H1 (cell line): ENCODE results near the gene NT5DC1. TPM values are rescaled to one million over a fixed set of nuclear protein-coding genes. Genes with fewer than 3 reads are reported as not detected.

ENCODE experiments used
- CTCF ChIA-PET: fragments of 300-600 bp; sonication (Branson Sonifier 250); formaldehyde crosslinking; loops from one replicate; lab custom pipeline; 2021; ENCODE audit not compliant: partially characterized antibody; lab: Charles Lee
- POLR2A ChIA-PET: fragments of 300-600 bp; sonication (Branson Sonifier 250); formaldehyde crosslinking; loops from one replicate; lab custom pipeline; 2021; ENCODE audit warnings: inconsistent platforms; ENCODE audit not compliant: partially characterized antibody; lab: Charles Lee
- DNase-seq, 2 experiments: peaks; one replicate each; pipeline versions ENCODE4 v3.0.0 to v3.0.0-alpha.2; 2010 to 2022; ENCODE audit warnings: low spot score in 2 of 2, low read depth in 1 of 2, mixed read lengths in 1 of 2
- FAIRE-seq: peaks from 2 replicates; lab custom pipeline; 2011; peaks lifted over from hg19 to GRCh38; lab: Jason Lieb, UNC
- H2AFZ ChIP-seq: 2 replicates; pipeline ENCODE4 v1.8.1; 2012; ENCODE audit warnings: low read length, inconsistent platforms
- H2AK5ac ChIP-seq: 2 replicates; pipeline ENCODE4 v1.6.1; 2013; ENCODE audit warnings: low read depth, low read length
- H2BK120ac ChIP-seq: replicated peaks from 2 replicates; pipeline ENCODE3; 2013; ENCODE audit warnings: low read depth, low read length, inconsistent platforms
- H2BK12ac ChIP-seq: 2 replicates; pipeline ENCODE4 v1.6.1; 2013; ENCODE audit warnings: low read depth, low read length
- H2BK15ac ChIP-seq: 2 replicates; pipeline ENCODE4 v1.6.1; 2013; ENCODE audit warnings: low read length
- H2BK20ac ChIP-seq: 2 replicates; pipeline ENCODE4 v1.6.1; 2013; ENCODE audit warnings: low read length
- H2BK5ac ChIP-seq: 2 replicates; pipeline ENCODE4 v1.6.1; 2013; ENCODE audit warnings: low read depth, low read length
- H3K14ac ChIP-seq: 2 replicates; pipeline ENCODE4 v1.6.1; 2013; ENCODE audit warnings: inconsistent platforms; ENCODE audit not compliant: insufficient read length
- H3K18ac ChIP-seq: 2 replicates; pipeline ENCODE4 v1.6.1; 2013; ENCODE audit warnings: low read length; ENCODE audit errors: extremely low read depth
- H3K23ac ChIP-seq: 2 replicates; pipeline ENCODE4 v1.6.1; 2013; ENCODE audit warnings: inconsistent platforms; ENCODE audit not compliant: insufficient read length
- H3K23me2 ChIP-seq: 2 replicates; pipeline ENCODE4 v1.6.1; 2013; ENCODE audit warnings: low read depth, low read length
- H3K27ac ChIP-seq: 2 replicates; pipeline ENCODE4 v1.6.1; 2011; ENCODE audit warnings: low read depth, low read length, inconsistent platforms
- H3K27me3 ChIP-seq, 4 experiments: replicated peaks in 1 of 4; 1 replicate in 1 of 4; 2 replicates in 3 of 4; pipeline versions ENCODE4 v1.6.1 to v1.8.1; 2011 to 2013; ENCODE audit warnings: low read length in 3 of 4, mild to moderate bottlenecking in 3 of 4, inconsistent platforms in 2 of 4, mixed read lengths in 2 of 4, moderate library complexity in 1 of 4; ENCODE audit not compliant: control insufficient read depth in 3 of 4, insufficient read depth in 3 of 4; ENCODE audit errors: extremely low read depth in 1 of 4
- H3K36me3 ChIP-seq, 4 experiments: 2 replicates each; pipeline versions ENCODE4 v1.6.1 to v1.8.1; 2011 to 2013; ENCODE audit warnings: mild to moderate bottlenecking in 4 of 4, low read length in 3 of 4, moderate library complexity in 2 of 4, control low read depth in 1 of 4, inconsistent platforms in 1 of 4; ENCODE audit not compliant: insufficient read depth in 4 of 4, control insufficient read depth in 2 of 4
- H3K4ac ChIP-seq: replicated peaks from 2 replicates; pipeline ENCODE3; 2013; ENCODE audit warnings: low read length, low read depth, mixed read lengths, inconsistent platforms; ENCODE audit not compliant: insufficient read length
- H3K4me1 ChIP-seq, 4 experiments: replicated peaks in 1 of 4; 1 replicate in 1 of 4; 2 replicates in 3 of 4; pipeline versions ENCODE4 v1.6.1 to v1.8.1; 2011 to 2013; ENCODE audit warnings: low read length in 3 of 4, inconsistent platforms in 2 of 4, mixed read lengths in 1 of 4; ENCODE audit not compliant: insufficient read depth in 4 of 4, control insufficient read depth in 3 of 4
- H3K4me2 ChIP-seq, 2 experiments: 2 replicates each; pipeline versions ENCODE4 v1.6.1 to v1.8.1; 2011 to 2013; ENCODE audit warnings: low read depth in 2 of 2, low read length in 2 of 2, control low read depth in 1 of 2, inconsistent platforms in 1 of 2, mild to moderate bottlenecking in 1 of 2; ENCODE audit not compliant: insufficient read depth in 1 of 2
- H3K4me3 ChIP-seq, 4 experiments: fragments of 200-600, 300-600 bp in 1 of 4; sonication (generic), shearing (Covaris generic), sonication (Bioruptor Twin) in 1 of 4; 2 replicates each; pipeline versions ENCODE4 v1.5.1 to v1.8.1; 2011 to 2016; ENCODE audit warnings: low read length in 4 of 4, low read depth in 3 of 4, control low read depth in 2 of 4, inconsistent platforms in 2 of 4, mild to moderate bottlenecking in 2 of 4, mixed read lengths in 1 of 4, moderate library complexity in 1 of 4; ENCODE audit not compliant: insufficient read depth in 2 of 4; ENCODE audit errors: extremely low read depth in 1 of 4
- H3K56ac ChIP-seq: replicated peaks from 2 replicates; pipeline ENCODE3; 2013; ENCODE audit warnings: low read depth, mild to moderate bottlenecking, mixed read lengths, low read length, inconsistent platforms; ENCODE audit not compliant: insufficient read length
- H3K79me1 ChIP-seq: 2 replicates; pipeline ENCODE4 v1.6.1; 2013; ENCODE audit warnings: low read depth, low read length, control low read depth
- H3K79me2 ChIP-seq, 2 experiments: 2 replicates each; pipeline versions ENCODE4 v1.6.1 to v1.8.1; 2012 to 2013; ENCODE audit warnings: low read length in 2 of 2, mild to moderate bottlenecking in 2 of 2, inconsistent platforms in 1 of 2; ENCODE audit not compliant: insufficient read depth in 2 of 2, control insufficient read depth in 1 of 2
- H3K9ac ChIP-seq, 4 experiments: replicated peaks in 1 of 4; 1 replicate in 1 of 4; 2 replicates in 3 of 4; pipeline versions ENCODE4 v1.6.1 to v1.8.1; 2011 to 2013; ENCODE audit warnings: low read depth in 3 of 4, low read length in 3 of 4, control low read depth in 2 of 4, mild to moderate bottlenecking in 2 of 4, moderate library complexity in 2 of 4, inconsistent platforms in 1 of 4; ENCODE audit errors: extremely low read depth in 1 of 4
- H3K9me3 ChIP-seq, 2 experiments: 2 replicates each; pipeline versions ENCODE4 v1.6.1 to v1.8.1; 2012 to 2013; ENCODE audit warnings: mild to moderate bottlenecking in 2 of 2, moderate library complexity in 2 of 2, control low read depth in 1 of 2, inconsistent platforms in 1 of 2, low read depth in 1 of 2, low read length in 1 of 2, mixed read lengths in 1 of 2; ENCODE audit not compliant: insufficient read depth in 2 of 2
- H4K20me1 ChIP-seq, 2 experiments: replicated peaks in 1 of 2; 2 replicates each; pipeline versions ENCODE3 to v1.8.1; 2011 to 2013; ENCODE audit warnings: inconsistent platforms in 2 of 2, low read length in 2 of 2, mild to moderate bottlenecking in 1 of 2; ENCODE audit not compliant: insufficient read depth in 2 of 2, control insufficient read depth in 1 of 2
- H4K5ac ChIP-seq: 2 replicates; pipeline ENCODE4 v1.6.1; 2013; ENCODE audit warnings: low read length, low read depth, mixed read lengths, inconsistent platforms; ENCODE audit not compliant: insufficient read length
- H4K8ac ChIP-seq: 2 replicates; pipeline ENCODE4 v1.8.0; 2013; ENCODE audit warnings: mild to moderate bottlenecking, moderate library complexity, low read length, inconsistent platforms; ENCODE audit not compliant: insufficient read depth; ENCODE audit errors: extremely low read depth
- H4K91ac ChIP-seq: replicated peaks from 2 replicates; pipeline ENCODE3; 2013; ENCODE audit warnings: low read length, mixed read lengths, inconsistent platforms; ENCODE audit not compliant: insufficient read length
- KDM5A ChIP-seq: fragments of 200-600 bp; IDR thresholded peaks from 2 replicates; pipeline ENCODE4 v1.7.1; 2012; ENCODE audit warnings: mild to moderate bottlenecking, low read length, inconsistent platforms, mixed read lengths
- TEAD4 ChIP-seq: IDR thresholded peaks from 2 replicates; pipeline ENCODE4 v1.6.1; 2012; ENCODE audit warnings: low read depth, low read length, inconsistent platforms, mixed read lengths
- WGBS, 2 experiments: shearing (Covaris generic) in 1 of 2; methylation state at CpG; one replicate each; pipeline versions ENCODE4 v1.1.6 to v1.1.7; 2013 to 2015; ENCODE audit warnings: low lambda C conversion rate in 2 of 2, mixed read lengths in 2 of 2, inconsistent platforms in 1 of 2, low coverage in 1 of 2, missing lambda C conversion rate in 1 of 2; ENCODE audit not compliant: insufficient replicate concordance in 2 of 2, insufficient coverage in 1 of 2, insufficient read length in 1 of 2; ENCODE audit errors: extremely low coverage in 1 of 2, missing lambda C conversion rate in 1 of 2; 5-methylcytosine and 5-hydroxymethylcytosine counted together
- polyA plus RNA-seq, 7 experiments: library from polyadenylated mRNA; depleted of rRNA in 3 of 7; stranded (reverse) in 5 of 7; unstranded in 2 of 7; fragments of >200 nt in 5 of 7; fragments of 200-250 nt in 2 of 7; gene quantifications; 1 replicate in 5 of 7; 2 replicates in 1 of 7; 4 replicates in 1 of 7; pipeline versions ENCODE4 v1.2.1 to v1.2.3, GENCODE V29; 2011 to 2013; ENCODE audit warnings: missing spikeins in 2 of 7, mixed read lengths in 2 of 7
- total RNA-seq: library from RNA; stranded (reverse); fragmentation: NEBNext Ultra II Directional; extraction: Animal tissue kit (Norgen Biotek cat#: 25700); gene quantifications from 2 replicates; pipeline ENCODE4 v1.2.1, GENCODE V29; 2021
- TF ChIP-seq, protein P1 (sequence below): IDR thresholded peaks from 2 replicates; pipeline ENCODE4 v1.6.1; 2011; ENCODE audit warnings: low read depth, mild to moderate bottlenecking, low read length; ENCODE audit not compliant: insufficient read depth

The NT5DC1 gene
- total and polyA plus RNA-seq, 2 of the 8 experiments (the other 6 are each of a cell fraction or from before 2014, with no cell fraction given): 25.3 to 72.7 TPM

DNA sequence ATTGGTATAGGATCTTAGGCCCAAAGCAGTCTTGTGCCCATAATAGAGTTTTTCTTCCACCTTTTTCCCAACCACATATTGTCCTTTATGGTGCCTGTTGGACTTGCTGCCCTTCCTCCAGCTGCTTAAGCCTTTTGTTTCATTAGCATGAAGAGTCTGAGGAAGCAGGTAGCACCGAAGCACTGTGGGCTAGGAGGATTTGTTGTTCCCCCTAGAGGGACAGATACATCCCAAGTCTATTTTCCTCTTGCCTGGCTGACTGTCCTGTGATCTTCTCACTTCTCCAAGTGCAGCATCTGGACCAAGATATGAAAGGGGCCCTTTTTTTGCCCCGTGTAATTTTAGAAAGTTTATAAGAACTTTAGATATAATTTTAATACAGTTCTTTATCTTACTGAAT is 75.9 kb downstream of the NT5DC1 start:
- Histone ChIP-seq H3K9me3 (no peaks in the 10 kb centered on the region; a peak in 1 of 4 replicates), H3K14ac (no peak overlapping the region), H3K79me1 (no peaks in the 10 kb centered on the region), H2AK5ac (no peak overlapping the region), H2BK12ac (no peak overlapping the region), H3K4me2 (no peak overlapping the region), H3K4ac (no peak overlapping the region), H3K18ac (no peak overlapping the region), H3K36me3 (0 out of 8 replicates have a peak, but pooled peaks cover 0 to 4% (median 0%) of the 10 kb centered on the region in 4 experiments), H3K27me3 (no peaks in the 10 kb centered on the region), H3K4me3 (no peak overlapping the region), H2BK120ac (no peak overlapping the region), H3K4me1 (peaks cover 0 to 4% (median 0%) of the 10 kb centered on the region in 4 experiments; a peak in 1 of 7 replicates), H3K9ac (no peak overlapping the region), H4K91ac (no peak overlapping the region), H4K20me1 (no peaks in the 10 kb centered on the region), H2BK15ac (no peak overlapping the region), H3K23me2 (no peaks in the 10 kb centered on the region; the same call in 1 of the 2 replicates), H3K79me2 (no peaks in the 10 kb centered on the region), H3K56ac (no peak overlapping the region), H3K23ac (no peak overlapping the region), H3K27ac (no peak overlapping the region), H4K8ac (no peak overlapping the region), H2AFZ (no peak overlapping the region), H2BK5ac (no peak overlapping the region), H2BK20ac (no peak overlapping the region), H4K5ac (no peak overlapping the region)
- ChIA-PET POLR2A (no interaction called here), CTCF (interaction anchor here (0.7 kb wide), 1 partner anchor 31 kb away, joined by 3 read pairs; no protein-coding TSS in a partner anchor)
- FAIRE-seq (peak; percentile 24), DNase-seq (no peak)
- WGBS, 2 experiments: 85% methylated on average over 2 of the region's 2 CpGs; no CpG with 5 or more reads in 1 of the 2 experiments
- TF ChIP-seq TEAD4: no peak
- TF ChIP-seq, protein P1, sequence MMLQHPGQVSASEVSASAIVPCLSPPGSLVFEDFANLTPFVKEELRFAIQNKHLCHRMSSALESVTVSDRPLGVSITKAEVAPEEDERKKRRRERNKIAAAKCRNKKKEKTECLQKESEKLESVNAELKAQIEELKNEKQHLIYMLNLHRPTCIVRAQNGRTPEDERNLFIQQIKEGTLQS: no peak
- TF ChIP-seq KDM5A: no peak
